Activated CD8-positive, alpha-beta memory T cell treated with anti-CD3 and anti-CD28 coated beads, Interleukin-2, amount 50 U/mL, for 24 hours (primary cell): ENCODE data around the gene BCL11B.

ENCODE experiments used
- DNase-seq: peaks from one replicate; pipeline ENCODE4 v3.0.0-alpha.2; 2020; ENCODE audit errors: extremely low read depth

The BCL11B gene

DNA sequence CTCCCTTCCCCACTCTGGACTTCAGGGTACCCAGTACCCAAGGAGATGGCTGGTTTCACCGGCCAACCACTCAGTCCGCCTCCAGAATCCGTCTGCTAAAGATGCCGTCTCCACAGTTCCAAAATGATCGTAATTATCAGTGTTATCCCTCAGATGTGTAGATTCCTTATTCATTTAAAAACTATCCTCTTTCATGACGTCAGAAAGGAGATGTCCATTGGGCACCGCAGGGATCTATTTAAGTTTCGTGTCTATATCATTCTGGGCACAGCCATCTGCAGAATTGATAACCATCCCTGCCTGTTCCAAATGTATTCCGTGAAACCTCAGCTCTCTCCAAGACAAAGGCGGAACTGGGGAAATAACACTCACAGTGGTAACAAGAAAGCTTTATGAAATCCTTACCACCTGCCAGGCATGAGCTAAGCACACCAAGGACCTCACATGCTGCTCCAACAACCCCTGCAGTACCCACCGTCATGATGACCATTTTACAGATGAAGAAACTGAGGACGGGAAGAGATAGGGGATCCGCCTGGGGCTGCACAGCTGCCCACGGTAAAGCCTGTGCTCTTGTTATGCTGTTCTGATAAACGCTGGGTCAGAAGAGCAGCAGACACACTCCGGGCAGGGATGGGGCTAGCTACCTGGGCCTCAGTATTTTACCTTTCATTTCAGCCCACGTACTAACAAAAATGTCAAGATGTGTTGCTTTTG lies 90.0 kb downstream of the BCL11B start:
- DNase-seq = no peak

DNA sequence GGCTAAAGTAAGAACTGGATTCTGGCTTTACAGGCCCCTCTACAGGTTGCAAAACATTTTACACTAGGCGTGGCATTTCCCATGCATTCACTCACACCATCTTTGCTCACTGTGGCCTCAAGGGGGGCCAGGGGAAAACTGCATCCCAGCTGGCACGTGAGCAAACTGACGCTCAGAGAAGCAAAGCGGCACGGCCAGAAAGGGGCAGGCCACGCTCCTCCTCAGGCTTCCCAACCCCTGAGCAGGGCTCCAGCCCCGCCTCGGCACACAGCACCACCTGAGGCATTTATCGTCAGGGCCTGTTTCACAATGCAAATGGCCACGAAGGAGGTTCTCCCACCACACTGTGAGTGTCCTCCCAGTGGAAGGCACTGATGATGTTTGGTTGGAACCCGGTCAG lies 90.8 kb downstream of the BCL11B start:
- no peak for DNase-seq

DNA sequence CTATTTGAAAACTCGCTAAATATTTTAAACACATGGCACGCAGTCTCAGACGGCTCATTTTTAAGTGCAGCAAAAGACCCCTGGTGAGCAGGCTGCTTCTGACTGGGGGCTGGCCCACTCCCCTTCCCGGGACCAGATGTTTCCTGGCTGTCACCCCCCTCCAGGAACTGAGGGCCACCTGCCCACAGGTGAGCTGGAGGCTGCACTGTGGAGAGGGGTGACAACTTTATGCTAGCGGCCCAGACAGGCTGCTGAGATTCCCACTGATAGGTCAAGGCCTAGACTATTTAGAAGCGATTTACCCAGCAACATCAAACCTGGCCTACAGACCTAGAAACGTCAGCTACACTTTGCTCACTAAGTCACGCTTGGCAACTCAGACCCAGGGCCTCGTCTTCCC lies 92.1 kb downstream of the BCL11B start:
- DNase-seq = no peak

- no peak for DNase-seq
Observed at GRCh38 chr14:99179506-99179905, 92.5 kb downstream of the BCL11B start.

- no peak for DNase-seq
Observed at GRCh38 chr14:99177886-99178835, 93.8 kb downstream of the BCL11B start.

DNA sequence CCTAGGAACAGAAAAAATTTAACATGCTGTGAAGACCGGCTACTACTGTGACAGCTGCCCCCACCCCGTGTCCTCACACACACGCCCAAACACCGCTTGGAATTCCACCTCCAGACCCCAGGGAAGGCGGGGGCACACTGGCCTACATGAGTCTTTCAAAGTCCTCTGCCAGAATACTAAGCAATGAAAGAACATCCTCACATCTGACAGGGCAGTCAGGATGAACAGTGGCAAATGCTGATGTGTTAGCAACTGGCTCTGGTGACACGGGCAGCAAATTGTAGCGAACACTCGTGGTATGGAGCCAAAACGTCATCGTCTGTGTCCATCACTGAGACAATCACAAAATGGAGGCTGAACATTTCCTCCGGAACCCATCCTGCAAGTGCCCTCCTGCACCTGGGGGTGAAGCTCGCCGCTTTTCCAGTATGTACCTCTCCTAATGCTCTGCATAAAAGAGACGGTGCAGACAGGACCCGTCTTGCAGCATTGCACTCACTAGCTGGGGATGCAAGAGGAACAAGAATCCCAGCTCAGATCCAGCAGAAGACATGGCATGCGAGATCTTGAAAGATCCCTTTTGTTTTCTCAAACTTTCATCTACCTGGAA lies 94.8 kb downstream of the BCL11B start:
- DNase-seq = no peak

GRCh38 chr14:99176156-99176945 lies 95.6 kb downstream of the BCL11B start:
- no peak for DNase-seq

GRCh38 chr14:99175331-99176155 lies 96.5 kb downstream of the BCL11B start:
- no peak for DNase-seq

GRCh38 chr14:99174770-99175319 lies 97.2 kb downstream of the BCL11B start:
- no peak for DNase-seq

GRCh38 chr14:99174081-99174769 lies 97.8 kb downstream of the BCL11B start:
- DNase-seq = no peak

GRCh38 chr14:99173506-99173905 lies 98.5 kb downstream of the BCL11B start:
- no peak for DNase-seq

DNA sequence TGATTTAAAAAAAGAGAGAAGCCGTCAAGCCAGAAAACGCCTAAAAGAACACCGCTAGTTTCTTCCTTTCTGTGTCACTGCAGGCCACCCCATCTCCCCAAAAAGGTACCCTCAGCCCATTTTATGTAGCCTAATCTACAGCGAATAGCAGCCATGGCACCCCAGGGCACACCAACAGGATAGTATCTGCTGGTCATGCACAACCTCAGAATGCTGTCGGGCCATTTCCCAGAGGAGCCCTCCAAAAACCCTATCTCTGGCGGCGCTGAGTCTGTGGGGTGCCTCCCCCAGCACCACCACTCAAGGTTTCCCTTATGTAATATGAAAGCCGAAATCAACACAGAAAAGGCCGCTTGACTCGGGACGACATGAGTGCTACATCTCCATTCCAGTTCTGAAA lies 98.9 kb downstream of the BCL11B start:
- DNase-seq = no peak

DNA sequence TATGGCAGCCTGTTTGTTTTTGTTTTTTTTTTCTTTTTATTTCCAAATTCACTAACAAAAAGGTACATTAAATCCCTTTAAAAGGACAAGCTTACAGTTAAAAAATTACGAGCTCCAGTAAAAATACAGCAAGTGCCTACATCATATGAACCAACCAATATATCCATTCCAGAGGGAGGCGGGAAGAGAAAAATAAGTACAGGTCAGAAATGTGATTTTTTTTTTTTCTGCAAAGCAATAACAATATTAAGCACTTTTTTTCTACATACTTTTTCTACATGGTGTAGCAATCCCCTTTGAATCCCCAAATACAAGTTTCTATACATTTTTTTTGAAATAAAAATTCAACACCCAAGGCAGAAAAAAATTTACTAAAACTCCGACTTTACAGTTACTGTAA lies 100.6 kb downstream of the BCL11B start:
- DNase-seq = no peak

DNA sequence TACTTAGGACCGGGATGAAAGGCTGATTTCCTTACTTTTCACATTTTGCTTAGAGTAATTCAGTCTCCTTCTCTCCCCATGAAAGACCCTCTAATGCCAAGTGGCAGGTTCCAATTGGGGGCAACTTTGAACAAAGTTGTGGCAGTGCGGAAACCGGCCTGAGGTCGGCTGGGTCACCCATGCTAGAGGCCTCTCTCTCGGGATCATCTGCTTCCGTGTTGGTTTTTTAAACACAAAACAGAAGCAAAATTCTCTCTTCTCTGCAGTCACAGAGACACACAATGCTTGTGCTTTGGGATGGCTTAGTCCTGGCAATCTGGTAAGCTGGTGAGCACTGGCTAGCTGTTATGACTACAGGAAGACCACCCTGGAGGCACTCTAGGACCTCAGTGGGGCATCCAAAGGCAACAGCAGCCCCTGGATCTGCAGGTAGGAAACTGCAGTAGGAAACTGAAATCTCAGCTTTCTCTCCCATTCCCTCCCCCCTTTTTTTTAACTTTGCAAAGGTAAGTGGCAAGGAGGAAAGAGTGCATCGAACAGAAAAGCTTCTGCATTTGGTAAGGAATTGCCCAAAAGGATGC lies 102.1 kb downstream of the BCL11B start:
- no peak for DNase-seq

DNA sequence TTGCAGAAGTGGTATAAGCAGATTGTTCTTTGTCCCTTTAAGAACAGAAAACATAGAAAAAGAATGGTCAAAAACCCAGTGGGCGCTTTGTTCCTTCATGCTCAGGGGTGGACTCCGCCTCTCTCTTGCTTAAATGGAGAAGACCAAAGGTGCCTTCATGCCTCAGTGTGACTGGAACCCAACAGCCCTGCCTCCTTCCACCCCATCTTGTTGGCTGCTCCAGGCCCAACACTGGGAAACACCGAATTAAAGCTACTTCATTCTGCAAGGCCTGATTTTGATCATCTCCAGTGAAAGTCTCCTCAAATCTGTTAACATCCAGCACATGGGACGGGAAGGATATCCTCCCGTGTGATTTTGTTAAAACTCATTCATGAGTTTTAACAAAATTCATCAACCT lies 103.7 kb downstream of the BCL11B start:
- DNase-seq = no peak

DNA sequence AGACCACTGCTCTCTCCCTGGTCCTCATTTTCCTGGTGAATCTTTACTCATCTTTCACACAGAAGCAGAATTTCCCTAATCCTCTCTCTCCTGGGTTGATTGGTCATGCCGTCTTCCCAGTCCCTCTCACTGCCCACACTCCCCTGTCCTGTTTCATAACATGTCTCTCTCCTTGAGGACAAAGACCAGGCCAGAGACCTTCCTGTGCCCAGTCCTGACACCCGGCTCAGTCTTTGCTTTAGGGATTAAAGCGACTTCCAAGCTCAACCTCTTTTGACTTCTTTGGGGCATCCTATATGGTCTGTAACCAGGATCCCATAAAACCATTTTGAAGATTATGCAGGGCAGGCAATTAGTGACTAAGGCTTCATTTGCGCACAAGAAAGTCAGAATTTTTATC lies 105.5 kb downstream of the BCL11B start:
- no peak for DNase-seq

- no peak for DNase-seq
Observed at GRCh38 chr14:99164712-99165111, 107.3 kb downstream of the BCL11B start.

- DNase-seq = no peak
Observed at GRCh38 chr14:99163446-99163845, 108.6 kb downstream of the BCL11B start.
